ENCODE results near the gene WDR72. TPM values are rescaled to one million over a fixed set of nuclear protein-coding genes. Genes with fewer than 3 reads are reported as not detected.
"Not testable (repeated sequence)": the region's sequence is repeated elsewhere in the genome, so short reads cannot be mapped to it uniquely, and the experiment has no call there.

WDR72 gene
- total RNA-seq, 1 donor from 2014 or later: not detected

DNA sequence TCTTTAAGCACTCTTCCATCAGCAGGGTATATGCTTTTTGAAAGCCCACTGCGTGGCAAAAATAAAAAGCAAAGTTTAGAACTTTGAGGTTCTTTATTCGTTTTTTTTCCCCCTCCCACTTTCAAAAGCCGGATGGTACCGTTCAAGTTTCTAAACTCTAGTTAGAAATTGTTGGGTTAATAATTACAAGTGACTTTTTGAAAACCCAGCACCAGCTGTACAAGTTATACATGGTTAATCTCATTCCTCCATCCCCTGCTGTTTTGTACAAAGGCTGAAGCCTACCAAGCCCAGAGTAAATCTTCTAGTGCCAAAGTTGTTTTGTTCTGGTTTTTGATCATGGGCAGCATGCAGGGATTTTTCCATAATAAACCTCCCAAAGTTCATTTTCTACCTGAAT is 48.6 kb downstream of the WDR72 start:
- intact Hi-C loops (cut with micrococcal nuclease): no loop called here

DNA sequence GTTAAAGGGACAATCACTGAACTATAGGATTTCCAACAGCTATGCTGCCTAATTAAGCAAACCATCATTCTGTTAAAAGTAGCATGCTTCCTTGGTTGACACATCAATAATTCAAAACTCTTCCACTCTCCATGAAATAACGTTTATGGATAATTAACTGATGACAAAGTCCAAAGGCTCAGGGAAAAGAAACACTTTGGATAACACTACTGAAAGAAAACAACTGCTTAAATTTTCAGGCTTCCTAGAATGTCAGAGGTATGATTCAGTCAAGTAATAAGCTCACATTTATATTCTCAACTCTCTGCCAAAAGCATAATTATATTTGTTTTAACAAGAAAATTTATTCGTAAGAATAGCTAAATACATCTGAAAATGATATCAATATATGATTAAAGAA is 49.6 kb downstream of the WDR72 start:
- intact Hi-C loops (cut with micrococcal nuclease): no loop called here

DNA sequence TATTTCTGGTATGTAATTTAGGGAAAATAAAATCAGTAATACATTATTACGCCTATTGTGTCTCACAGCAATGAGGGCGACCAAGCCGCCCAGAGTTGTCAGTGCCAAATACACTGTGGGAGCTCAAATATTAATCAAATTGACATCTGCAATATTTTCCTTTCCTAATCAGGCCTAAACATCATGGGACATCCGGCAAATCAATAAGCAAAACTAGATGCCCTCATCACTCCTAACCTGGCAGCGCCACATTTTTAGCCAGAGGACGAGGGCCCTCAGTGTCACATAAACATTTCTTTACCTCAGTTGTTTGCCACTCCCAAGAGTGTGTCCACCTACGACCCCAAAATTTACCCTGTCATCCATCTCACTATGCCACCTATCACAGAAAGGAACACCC is 64.1 kb downstream of the WDR72 start:
- intact Hi-C loops (cut with micrococcal nuclease): no loop called here

DNA sequence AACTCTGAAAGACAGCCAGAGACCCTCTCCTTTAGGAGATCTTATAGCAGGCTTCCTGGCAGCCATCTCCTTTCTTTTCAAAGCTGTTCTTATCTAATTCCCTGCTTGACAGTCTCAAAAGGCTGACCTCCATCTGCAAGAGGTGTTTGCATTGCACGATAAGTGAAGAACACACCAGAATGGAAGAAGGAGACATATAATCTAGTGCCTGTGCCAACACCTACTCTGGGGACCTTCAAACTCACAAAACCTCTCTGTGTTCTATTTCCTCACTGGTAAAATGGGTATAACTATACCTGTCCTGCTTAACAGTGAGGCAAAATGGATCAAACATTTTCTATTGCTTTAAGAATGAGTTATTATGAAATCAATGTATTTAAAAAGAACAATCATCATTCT is 65.0 kb downstream of the WDR72 start:
- intact Hi-C loops (cut with micrococcal nuclease): no loop called here

DNA sequence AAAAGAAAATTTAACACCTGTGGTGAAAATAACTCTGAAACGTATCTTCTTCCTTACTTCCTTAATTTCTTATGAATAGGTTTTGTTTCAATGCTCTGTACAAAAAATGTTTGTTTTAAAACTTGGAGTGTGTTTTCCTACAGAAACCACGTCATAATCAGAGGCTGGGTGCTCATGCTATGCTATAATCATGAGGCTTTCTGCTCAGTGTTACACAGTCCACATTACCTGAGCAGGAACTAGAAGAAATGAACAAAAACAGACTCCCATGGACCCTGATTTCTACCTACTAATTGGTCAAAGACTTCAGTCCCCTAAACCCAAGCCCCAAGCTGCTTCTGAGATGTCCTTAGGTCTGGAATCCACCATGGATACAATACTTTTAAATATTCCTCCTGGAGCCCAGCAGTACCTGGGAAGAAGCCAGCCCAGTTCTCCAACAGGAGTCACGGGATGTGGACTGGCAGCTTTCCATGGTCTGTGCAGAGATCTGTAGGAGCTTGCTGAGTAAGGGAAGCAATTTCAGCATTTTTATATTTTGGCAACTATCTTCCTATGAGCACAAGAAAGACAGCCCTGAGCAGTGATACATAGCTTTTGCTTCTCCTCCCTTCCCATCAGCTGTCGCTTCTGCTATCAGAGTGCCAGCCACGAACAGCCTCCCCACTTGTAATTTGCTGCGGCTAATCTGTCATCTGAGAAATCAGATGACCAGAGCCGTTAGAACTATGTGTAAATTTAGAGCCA is 65.6 kb downstream of the WDR72 start:
- intact Hi-C loops (cut with micrococcal nuclease): no loop called here

DNA sequence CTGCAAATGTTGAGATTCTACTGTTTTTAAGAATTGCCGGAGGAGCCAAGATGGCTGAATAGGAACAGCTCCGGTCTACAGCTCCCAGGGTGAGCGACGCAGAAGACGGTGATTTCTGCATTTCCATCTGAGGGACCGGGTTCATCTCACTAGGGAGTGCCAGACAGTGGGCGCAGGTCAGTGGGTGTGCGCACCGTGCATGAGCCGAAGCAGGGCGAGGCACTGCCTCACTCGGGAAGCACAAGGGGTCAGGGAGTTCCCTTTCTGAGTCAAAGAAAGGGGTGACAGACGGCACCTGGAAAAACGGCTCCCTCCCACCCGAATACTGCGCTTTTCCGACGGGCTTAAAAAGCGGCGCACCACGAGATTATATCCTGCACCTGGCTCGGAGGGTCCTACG is 75.3 kb downstream of the WDR72 start:
- intact Hi-C loops (cut with micrococcal nuclease): not testable (repeated sequence)

DNA sequence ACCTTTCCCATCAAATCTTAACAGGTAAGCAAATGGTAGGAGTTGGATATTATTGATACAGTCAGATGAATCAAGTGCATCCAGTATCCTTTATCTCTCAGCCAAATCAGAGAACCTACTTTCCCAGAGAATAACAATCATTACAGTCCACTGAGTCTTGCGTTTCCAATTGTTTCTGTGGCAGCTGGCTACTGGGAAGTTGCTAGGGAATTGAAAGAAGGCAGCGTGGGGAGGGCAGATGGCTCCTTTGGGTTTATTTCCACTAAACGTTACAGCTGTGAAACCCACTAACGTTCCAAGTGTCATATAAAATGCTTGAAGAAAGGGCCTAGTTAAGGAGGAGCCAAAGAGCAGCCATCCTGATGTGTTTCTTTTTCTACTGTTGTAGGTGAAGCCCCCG is 78.4 kb downstream of the WDR72 start:
- intact Hi-C loops (cut with micrococcal nuclease): no loop called here

DNA sequence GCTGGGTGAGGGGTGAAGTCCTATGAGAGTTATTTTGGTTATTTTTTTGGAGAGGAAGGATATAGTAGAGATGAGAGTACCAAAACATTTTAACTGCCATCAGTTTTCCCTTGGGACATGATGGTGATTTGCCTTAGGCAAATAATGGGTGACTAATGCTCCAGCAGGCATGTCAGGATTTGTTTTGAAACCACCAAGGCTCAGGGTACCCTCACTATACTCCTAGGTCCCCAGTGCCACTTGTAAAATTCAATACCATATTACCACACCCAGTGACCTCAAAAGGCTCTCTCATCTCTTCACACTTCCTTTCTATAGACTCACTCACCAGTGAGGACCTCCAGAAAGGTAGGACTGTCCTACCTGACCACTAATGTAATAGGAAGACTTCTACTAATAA is 83.6 kb downstream of the WDR72 start:
- intact Hi-C loops (cut with micrococcal nuclease): no loop called here

DNA sequence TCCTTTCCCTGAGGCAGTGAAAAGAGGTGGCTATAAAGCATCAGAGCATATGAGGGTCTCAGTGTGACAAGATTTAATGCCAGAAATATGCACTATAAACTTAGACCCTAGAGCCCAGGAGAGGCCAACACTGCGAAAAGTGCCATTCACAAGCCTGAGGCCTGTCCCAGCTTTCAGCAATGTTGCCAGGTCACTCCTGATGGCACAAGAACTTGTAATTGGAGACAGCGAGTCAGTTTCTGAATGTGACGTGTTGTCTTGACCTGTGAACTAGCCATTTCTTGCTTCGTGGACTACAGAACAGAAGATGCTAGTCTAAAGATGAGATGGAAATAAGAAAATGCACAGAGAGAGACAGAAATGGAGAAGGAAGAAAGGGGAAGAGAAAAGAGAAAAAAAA is 87.9 kb downstream of the WDR72 start:
- intact Hi-C loops (cut with micrococcal nuclease): no loop called here

DNA sequence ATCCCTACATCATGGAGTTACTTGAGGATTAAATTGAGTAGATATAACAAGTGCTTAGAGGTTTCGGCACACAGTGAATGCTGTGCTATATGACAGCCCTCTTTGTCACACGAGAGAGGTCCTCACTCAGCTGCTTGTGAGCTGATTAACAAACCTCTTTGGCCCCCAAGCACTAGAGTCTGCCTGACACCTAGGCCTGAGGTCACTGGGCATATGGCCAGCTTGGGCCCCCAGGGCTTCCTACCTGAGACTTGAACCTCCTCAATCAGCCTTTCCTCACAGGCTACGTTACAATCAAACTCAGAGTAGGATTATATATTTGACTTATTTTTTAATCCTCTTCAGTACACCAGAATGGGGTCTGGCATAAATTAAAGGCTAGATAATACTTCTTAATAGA is 88.8 kb downstream of the WDR72 start:
- intact Hi-C loops (cut with micrococcal nuclease): no loop called here

DNA sequence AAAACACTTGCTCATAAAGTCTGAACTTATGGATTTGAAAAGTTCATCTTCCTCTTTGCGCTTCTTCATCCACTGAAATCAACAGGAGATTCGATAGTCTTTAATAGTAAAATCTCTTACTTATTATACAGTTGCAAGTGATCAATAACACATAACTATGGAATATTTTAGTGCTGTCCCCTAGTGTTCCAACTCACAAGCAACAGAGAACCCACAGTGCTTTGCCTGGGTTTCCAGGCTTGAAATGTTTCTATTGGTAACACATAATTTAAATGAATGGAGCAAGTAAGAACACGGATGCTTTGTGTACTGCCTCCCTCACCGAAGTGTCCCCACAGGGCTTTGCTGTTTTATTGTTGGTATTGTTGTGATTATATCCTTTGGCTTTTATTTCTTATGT is 93.5 kb downstream of the WDR72 start:
- intact Hi-C loops (cut with micrococcal nuclease): no loop called here

DNA sequence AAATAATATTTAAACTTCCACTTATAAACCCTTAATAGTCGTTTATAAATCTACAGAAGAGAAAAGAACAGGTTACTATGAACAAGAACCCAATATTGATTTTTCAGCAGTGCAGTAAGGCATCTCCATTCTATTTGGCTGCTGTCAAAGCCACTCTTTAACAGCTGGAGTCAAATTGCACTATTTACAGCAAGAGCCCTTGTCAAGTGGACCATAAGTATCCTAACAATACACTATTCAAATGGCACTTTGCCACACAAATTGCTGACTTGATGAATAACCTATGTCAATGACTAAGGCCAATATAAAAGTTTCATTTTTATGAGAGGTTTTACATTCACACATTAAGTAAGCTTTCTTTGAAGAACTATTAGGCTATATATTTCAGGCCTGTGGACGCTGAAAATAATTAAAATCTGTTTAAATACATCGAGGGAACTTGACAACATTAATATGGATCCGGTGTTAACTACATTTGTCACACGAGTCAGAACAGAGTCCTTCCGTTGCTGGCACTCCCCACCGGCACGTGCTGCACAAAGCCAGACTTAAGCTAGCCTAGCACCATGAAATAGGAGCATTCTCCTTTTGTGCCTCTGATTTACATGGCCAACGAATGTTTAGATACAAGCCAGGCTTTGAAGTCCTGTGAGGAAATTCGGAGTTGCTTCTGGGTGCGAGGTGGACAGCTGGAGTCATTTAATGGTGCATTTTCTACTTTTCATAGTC is 100.5 kb downstream of the WDR72 start:
- intact Hi-C loops (cut with micrococcal nuclease): no loop called here

DNA sequence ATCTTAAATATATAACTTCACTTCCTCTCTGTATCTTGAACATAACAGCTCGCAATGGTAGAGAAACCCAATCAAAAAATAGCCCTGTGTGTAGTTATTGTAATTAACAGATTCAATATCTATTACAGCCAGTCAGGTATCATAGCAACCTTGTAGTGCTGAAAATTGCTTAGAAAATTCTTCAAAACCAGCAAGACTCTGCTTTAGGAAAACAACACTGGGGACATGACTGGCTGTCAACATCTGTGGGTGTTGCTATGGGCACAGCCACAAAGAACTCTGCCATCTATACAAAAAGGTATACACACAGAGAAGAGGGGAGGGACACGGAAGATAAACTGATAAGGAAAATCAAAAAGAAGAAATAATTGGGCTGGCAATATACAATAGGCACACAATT is 101.2 kb downstream of the WDR72 start:
- intact Hi-C loops (cut with micrococcal nuclease): no loop called here

DNA sequence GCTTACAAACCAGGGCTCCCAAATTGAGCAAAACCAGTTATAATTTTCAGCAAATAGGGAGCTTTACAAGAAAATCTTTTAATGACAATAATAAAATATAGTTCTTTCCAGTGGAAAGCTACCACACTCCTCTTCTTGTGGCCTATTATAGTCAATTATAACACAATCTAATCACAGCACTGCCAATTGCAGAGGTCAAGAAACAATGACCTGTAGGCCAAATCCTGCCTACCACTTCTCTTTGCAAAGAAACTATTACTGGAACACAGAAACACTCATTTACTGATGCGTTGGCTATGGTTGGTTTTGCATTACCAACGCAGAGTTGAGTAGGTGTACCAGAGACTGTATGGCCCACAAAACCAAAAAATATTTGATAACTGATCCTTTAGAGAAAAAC is 110.5 kb downstream of the WDR72 start:
- intact Hi-C loops (cut with micrococcal nuclease): no loop called here

DNA sequence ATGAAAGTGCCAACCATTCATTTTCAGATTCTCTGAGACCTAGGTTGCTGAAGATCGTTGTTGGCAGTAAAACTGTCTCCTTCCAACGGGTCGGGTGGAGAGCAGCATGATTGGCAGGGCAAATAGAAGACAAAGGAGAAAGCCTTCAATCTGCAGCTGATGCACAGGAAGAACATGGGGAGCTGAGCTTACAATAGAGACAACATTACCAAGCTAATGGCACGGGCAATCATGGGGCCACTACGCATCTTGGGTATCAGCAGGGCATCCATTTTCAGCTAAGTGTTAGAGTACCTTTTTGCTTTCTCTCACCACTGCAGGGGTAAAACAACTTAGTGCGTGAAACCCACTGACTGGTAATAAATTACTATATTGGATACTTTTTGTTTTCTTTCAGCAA is 114.8 kb downstream of the WDR72 start:
- intact Hi-C loops (cut with micrococcal nuclease): no loop called here

DNA sequence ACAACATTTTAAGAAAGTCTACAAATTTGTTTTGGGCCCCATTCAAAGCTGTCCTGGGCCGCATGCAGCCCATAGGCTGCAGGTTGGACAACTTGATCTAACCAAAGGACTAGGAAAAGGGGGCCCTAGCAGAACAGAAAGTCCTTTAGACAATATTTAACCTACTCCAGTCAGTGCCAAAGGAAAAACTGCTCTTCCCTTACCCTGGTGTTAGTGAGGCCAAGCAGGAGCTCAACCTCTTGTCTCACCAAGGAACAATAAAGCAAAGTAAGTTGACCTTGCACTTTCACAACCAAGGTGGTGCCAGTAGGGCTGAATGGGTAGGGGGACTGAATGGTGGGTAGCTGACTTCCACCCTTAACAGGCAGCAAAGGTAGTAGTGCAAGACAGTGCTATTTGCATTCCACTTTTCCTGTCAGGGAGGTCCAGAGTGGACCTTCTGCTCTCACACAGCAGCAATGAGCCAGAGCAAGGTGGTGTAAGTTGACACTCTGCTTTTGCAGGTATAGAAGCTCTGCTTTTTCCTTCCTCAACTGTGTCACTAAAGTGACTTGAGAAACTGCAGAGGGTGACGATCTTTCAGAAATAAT is 124.9 kb downstream of the WDR72 start:
- intact Hi-C loops (cut with micrococcal nuclease): no loop called here

DNA sequence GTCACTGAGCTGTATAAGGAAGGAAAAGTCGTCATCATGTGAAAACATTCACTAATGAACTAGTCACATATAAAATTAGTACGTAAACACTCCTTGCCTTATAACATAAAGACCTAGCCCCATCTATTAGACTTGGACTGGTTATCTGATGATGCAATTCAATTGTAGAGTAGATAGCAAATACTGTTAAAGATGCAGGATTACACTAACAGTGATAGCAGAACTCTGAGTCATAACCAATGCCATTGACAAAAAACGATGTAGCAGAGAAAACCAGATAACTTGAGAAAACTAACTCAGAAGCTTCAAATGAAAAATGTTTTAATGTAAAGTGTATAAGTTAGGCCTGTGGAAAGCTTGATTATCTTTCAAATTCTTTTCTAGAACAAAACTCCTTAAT is 132.2 kb downstream of the WDR72 start:
- intact Hi-C loops (cut with micrococcal nuclease): no loop called here

DNA sequence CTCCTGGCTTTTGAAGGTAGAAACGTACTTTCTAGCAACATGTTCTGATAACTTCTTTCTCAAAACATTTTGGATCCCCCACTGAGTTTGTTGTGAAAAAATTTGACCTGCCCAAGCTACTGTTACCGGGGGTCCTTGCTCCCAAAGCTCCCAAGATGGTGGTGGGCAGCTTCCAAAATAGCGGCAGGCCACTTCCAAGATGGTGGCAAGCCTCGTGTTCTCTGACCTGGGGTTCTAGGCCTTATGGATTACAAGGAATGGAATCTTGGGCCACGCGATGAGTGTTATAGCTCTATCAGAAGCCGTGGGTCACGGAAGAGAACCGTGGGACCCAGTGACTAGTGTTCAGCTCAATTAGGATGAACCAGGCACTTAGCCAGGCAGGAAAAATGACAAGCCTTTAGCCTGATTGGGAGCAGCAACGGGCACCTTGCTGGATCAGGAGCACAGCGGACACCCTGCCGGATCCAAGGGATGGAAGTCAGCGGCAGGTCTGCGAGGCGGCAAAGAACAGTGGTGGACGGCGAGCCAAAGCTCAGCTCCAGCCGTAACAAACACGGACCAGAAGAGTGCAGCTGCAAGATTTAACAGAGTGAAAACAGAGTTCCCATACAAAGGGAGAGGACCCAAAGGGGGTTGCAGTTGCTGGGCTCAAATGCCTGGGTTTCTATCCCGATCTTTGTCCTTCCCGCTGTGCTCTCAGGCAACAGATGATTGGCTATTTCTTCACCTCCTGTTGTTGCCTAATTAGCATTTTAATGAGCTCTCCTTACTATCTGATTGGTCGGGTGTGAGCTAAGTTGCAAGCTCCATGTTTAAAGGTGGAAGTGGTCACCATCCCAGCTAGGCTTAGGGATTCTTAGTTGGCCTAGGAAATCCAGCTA is 133.3 kb downstream of the WDR72 start:
- intact Hi-C loops (cut with micrococcal nuclease): no loop called here

DNA sequence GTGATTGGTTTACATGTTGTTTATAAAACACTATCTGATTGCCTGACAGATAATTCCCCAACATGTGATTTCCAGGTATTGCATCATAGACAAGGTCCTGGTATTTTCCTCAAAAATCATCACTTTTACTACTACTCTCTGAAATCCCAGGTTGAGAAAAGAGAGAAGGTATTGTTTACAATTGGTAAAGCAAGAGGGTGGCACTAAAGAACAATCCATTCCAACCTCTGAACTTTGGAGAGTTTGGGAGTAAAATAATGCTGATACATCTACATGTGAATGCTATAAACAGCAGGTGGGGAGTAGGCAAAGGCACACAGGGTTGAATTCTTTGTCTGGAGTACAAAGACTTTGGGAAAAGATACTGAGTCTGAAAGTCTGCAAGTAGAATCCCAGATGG is 134.2 kb downstream of the WDR72 start:
- intact Hi-C loops (cut with micrococcal nuclease): no loop called here

DNA sequence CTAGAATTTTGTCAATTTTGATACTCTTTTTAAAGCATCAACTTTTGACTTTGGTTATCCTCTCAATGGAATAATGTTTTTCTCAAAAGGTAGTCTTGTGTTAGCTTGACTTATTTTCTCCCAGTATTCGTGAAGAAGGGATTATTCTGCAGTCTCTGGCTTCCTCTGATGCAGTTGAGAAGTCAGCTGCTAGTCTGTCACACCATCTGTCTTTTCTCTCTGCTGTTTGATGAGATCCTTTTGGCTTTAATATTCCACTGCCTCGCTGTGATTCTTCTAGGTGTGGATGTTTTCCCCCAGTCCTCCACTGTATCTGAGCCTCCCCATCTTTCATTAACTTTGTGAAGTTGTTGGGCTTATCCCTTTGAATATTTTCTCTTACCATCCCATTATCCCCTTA is 141.0 kb downstream of the WDR72 start:
- intact Hi-C loops (cut with micrococcal nuclease): no loop called here

DNA sequence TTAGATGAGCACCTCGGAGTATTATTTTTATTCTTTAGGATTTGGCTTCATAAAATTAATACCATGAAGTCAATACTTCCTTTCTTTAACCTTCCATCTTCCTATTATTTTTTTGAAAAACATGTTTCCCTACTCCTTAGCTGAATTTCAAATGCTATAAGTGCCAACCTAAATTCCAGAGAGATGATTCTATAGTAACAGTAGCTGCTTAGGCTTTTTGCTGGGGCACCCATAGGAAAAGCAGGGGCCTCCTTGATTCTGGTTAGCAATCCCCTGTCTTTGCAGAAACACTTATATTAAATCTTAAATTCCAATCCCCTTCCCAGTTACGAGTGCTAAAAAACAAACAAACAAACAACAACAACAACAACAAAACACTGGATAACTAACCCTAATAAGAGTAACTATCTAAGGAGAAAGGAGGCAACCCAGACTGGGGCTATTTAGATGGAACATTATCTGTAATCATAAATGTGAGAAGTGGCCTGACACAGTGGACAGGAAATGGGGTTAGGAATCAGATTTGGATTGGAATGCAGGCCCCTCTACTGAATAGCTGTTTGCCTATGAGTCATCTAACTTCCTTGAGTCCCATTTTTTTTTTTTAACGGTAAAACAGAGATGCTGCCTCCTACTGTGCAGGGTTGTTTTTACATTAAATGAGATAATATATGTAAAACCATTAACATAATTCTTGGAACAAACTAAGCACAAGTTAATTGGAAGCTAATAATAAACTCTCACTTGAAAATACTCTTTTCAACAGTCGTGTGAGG is 148.1 kb downstream of the WDR72 start:
- intact Hi-C loops (cut with micrococcal nuclease): no loop called here

All from T-helper 2 cell treated with Interferon-gamma antibody and Interleukin-4, amounts not matched to agents 100 ng/mL and 5 ng/mL, for 36 hours (primary cell).